IMR-90 (cell line): ENCODE results near the gene ALDH1B1. TPM values are rescaled to one million over a fixed set of nuclear protein-coding genes. Genes with fewer than 3 reads are reported as not detected.

Source experiments
- ATAC-seq: fragments of 200-7000 bp; cut with Tn5 transposase; 2 replicates; pipeline ENCODE4 v1.9.1; 2020; ENCODE audit warnings: low read depth, mild to moderate bottlenecking, moderate library complexity
- BruUV-seq: library from RNA; stranded (reverse); fragments of 400-500 nt; replicated peaks from 2 replicates; lab custom pipeline; 2021; lab: Mats Ljungman, UMichigan
- CTCF ChIA-PET: fragments of 300-600 bp; formaldehyde crosslinking; extraction: SDS; loops from one replicate; lab custom pipeline; 2021; ENCODE audit warnings: antibody characterized with exemption; lab: Yijun Ruan, JAX
- POLR2A ChIA-PET: fragments of 300-600 bp; sonication (Branson Sonifier 250); formaldehyde crosslinking; loops from one replicate; lab custom pipeline; 2022; ENCODE audit warnings: antibody characterized with exemption; ENCODE audit not compliant: unreplicated experiment; lab: Charles Lee
- DNase-seq: peaks from one replicate; pipeline ENCODE4 v3.0.0; 2013
- H2AFZ ChIP-seq: replicated peaks from 2 replicates; pipeline ENCODE3; 2013; ENCODE audit warnings: low read length, mild to moderate bottlenecking; ENCODE audit not compliant: poor library complexity
- H2AK5ac ChIP-seq: 2 replicates; pipeline ENCODE4 v1.6.1; 2013; ENCODE audit warnings: low read depth, low read length, inconsistent platforms
- H2AK9ac ChIP-seq: replicated peaks from 2 replicates; pipeline ENCODE3; 2013; ENCODE audit warnings: mild to moderate bottlenecking, low read depth, low read length, moderate library complexity; ENCODE audit not compliant: poor library complexity
- H2BK120ac ChIP-seq: 2 replicates; pipeline ENCODE4 v1.6.1; 2013; ENCODE audit warnings: low read depth, low read length, inconsistent platforms
- H2BK15ac ChIP-seq: 3 replicates; pipeline ENCODE4 v1.6.1; 2013; ENCODE audit warnings: low read depth, low read length, inconsistent platforms
- H2BK20ac ChIP-seq: 2 replicates; pipeline ENCODE4 v1.6.1; 2013; ENCODE audit warnings: low read depth, mild to moderate bottlenecking, inconsistent platforms, low read length, moderate library complexity
- H2BK5ac ChIP-seq: 2 replicates; pipeline ENCODE4 v1.6.1; 2013; ENCODE audit warnings: mild to moderate bottlenecking, low read depth, low read length, inconsistent platforms; ENCODE audit not compliant: poor library complexity, severe bottlenecking
- H3K14ac ChIP-seq: replicated peaks from 2 replicates; pipeline ENCODE4 v1.6.1; 2013; ENCODE audit warnings: low read depth, low read length, inconsistent platforms
- H3K18ac ChIP-seq: 2 replicates; pipeline ENCODE4 v1.6.1; 2013; ENCODE audit warnings: low read depth, low read length, control low read depth
- H3K23ac ChIP-seq: 2 replicates; pipeline ENCODE4 v1.6.1; 2013; ENCODE audit warnings: low read depth, low read length, inconsistent platforms
- H3K27ac ChIP-seq: 2 replicates; pipeline ENCODE4 v1.5.1; 2013; ENCODE audit warnings: mild to moderate bottlenecking, control low read depth, low read length; ENCODE audit not compliant: insufficient read depth
- H3K27me3 ChIP-seq: 2 replicates; pipeline ENCODE4 v1.6.1; 2013; ENCODE audit warnings: low read length; ENCODE audit not compliant: control insufficient read depth, insufficient read depth
- H3K36me3 ChIP-seq: 2 replicates; pipeline ENCODE4 v1.6.1; 2013; ENCODE audit warnings: low read length, mixed read lengths; ENCODE audit not compliant: control insufficient read depth, insufficient read depth
- H3K4ac ChIP-seq: 2 replicates; pipeline ENCODE4 v1.6.1; 2013; ENCODE audit warnings: low read depth, low read length, inconsistent platforms
- H3K4me1 ChIP-seq: 2 replicates; pipeline ENCODE4 v1.6.1; 2013; ENCODE audit warnings: low read length, mixed read lengths; ENCODE audit not compliant: control insufficient read depth, insufficient read depth
- H3K4me2 ChIP-seq: 2 replicates; pipeline ENCODE4 v1.6.1; 2013; ENCODE audit warnings: low read depth, mild to moderate bottlenecking, control low read depth, low read length, moderate library complexity
- H3K4me3 ChIP-seq: 2 replicates; pipeline ENCODE4 v1.5.1; 2013; ENCODE audit warnings: low read depth, mild to moderate bottlenecking, control low read depth, low read length, moderate library complexity; ENCODE audit not compliant: insufficient read depth
- H3K56ac ChIP-seq: 2 replicates; pipeline ENCODE4 v1.6.1; 2013; ENCODE audit warnings: low read length, inconsistent platforms; ENCODE audit not compliant: insufficient read depth; ENCODE audit errors: extremely low read depth
- H3K79me1 ChIP-seq, 2 experiments: 2 replicates each; pipeline ENCODE4 v1.6.1; 2013; ENCODE audit warnings: low read length in 2 of 2, inconsistent platforms in 1 of 2, low read depth in 1 of 2
- H3K9ac ChIP-seq: 2 replicates; pipeline ENCODE4 v1.6.1; 2013; ENCODE audit warnings: low read depth, low read length, control low read depth
- H3K9me1 ChIP-seq: 2 replicates; pipeline ENCODE4 v1.6.1; 2013; ENCODE audit warnings: low read length, inconsistent platforms; ENCODE audit not compliant: insufficient read depth
- H3K9me3 ChIP-seq: 2 replicates; pipeline ENCODE4 v1.6.1; 2013; ENCODE audit warnings: low read length; ENCODE audit not compliant: control insufficient read depth, insufficient read depth
- H4K20me1 ChIP-seq: 2 replicates; pipeline ENCODE4 v1.6.1; 2013; ENCODE audit warnings: low read length, inconsistent platforms; ENCODE audit not compliant: insufficient read depth
- H4K5ac ChIP-seq: 2 replicates; pipeline ENCODE4 v1.6.1; 2013; ENCODE audit warnings: mild to moderate bottlenecking, low read depth, low read length, control low read depth
- H4K8ac ChIP-seq, 2 experiments: 2 replicates each; pipeline ENCODE4 v1.6.1; 2013; ENCODE audit warnings: low read depth in 2 of 2, low read length in 2 of 2, control low read depth in 1 of 2, inconsistent platforms in 1 of 2
- H4K91ac ChIP-seq: 2 replicates; pipeline ENCODE4 v1.6.1; 2013; ENCODE audit warnings: low read depth, low read length, inconsistent platforms; ENCODE audit not compliant: insufficient read depth
- BHLHE40 ChIP-seq: fragments of 150-350 bp; IDR thresholded peaks from 2 replicates; pipeline ENCODE4 v1.6.1; 2016; ENCODE audit warnings: mild to moderate bottlenecking, low read depth, low read length
- CEBPB ChIP-seq: IDR thresholded peaks from 2 replicates; pipeline ENCODE4 v1.6.1; 2012; ENCODE audit warnings: low read depth, low read length, improper control_type of control experiment
- CHD1 ChIP-seq: IDR thresholded peaks from 2 replicates; pipeline ENCODE4 v1.6.1; 2012; ENCODE audit warnings: low read depth, low read length, improper control_type of control experiment
- FOS ChIP-seq: fragments of 150-350 bp; IDR thresholded peaks from 2 replicates; pipeline ENCODE4 v1.6.1; 2016; ENCODE audit warnings: low read depth, low read length
- MAFK ChIP-seq: IDR thresholded peaks from 2 replicates; pipeline ENCODE4 v1.6.1; 2012; ENCODE audit warnings: low read depth, low read length, improper control_type of control experiment
- MAZ ChIP-seq: IDR thresholded peaks from 2 replicates; pipeline ENCODE4 v1.6.1; 2012; ENCODE audit warnings: low read depth, mild to moderate bottlenecking, low read length, improper control_type of control experiment, moderate library complexity, borderline replicate concordance
- MXI1 ChIP-seq: IDR thresholded peaks from 2 replicates; pipeline ENCODE4 v1.6.1; 2012; ENCODE audit warnings: low read depth, mild to moderate bottlenecking, low read length, moderate library complexity, borderline replicate concordance
- NFE2L2 ChIP-seq: fragments of 150-350 bp; IDR thresholded peaks from 2 replicates; pipeline ENCODE4 v1.6.1; 2016; ENCODE audit warnings: low read depth, mild to moderate bottlenecking, low read length
- POLR2A ChIP-seq: IDR thresholded peaks from 2 replicates; pipeline ENCODE4 v1.6.1; 2012; ENCODE audit warnings: mild to moderate bottlenecking, low read depth, low read length
- RAD21 ChIP-seq: IDR thresholded peaks from 2 replicates; pipeline ENCODE4 v1.6.1; 2012; ENCODE audit warnings: low read length, improper control_type of control experiment
- RCOR1 ChIP-seq: IDR thresholded peaks from 2 replicates; pipeline ENCODE4 v1.6.1; 2012; ENCODE audit warnings: mild to moderate bottlenecking, low read length, improper control_type of control experiment; ENCODE audit not compliant: insufficient replicate concordance
- RFX5 ChIP-seq: IDR thresholded peaks from 2 replicates; pipeline ENCODE4 v1.8.0; 2012; ENCODE audit warnings: low read depth, mild to moderate bottlenecking, low read length, moderate library complexity
- SMC3 ChIP-seq: fragments of 150-350 bp; IDR thresholded peaks from 2 replicates; pipeline ENCODE4 v1.6.1; 2016; ENCODE audit warnings: low read depth, mild to moderate bottlenecking, antibody characterized with exemption, low read length, moderate library complexity
- WGBS, 2 experiments: methylation state at CpG; one replicate each; pipeline versions ENCODE4 v1.1.5 to v1.1.7; 2013; ENCODE audit warnings: missing lambda C conversion rate in 2 of 2; ENCODE audit not compliant: insufficient read length in 1 of 2; ENCODE audit errors: extremely low coverage in 2 of 2; 5-methylcytosine and 5-hydroxymethylcytosine counted together
- dilution Hi-C: fragments of 300-500 bp; cut with HindIII; formaldehyde crosslinking; loops from one replicate; pipeline ENCODE4 v1.14.3; 2018; ENCODE audit warnings: low sequenced_read_pairs; ENCODE audit not compliant: unreplicated experiment
- in situ Hi-C: fragments of 300-500 bp; cut with MboI; formaldehyde crosslinking; loops from 3 replicates; pipeline ENCODE4 v1.14.3; 2019; ENCODE audit warnings: low sequenced_read_pairs, inconsistent platforms, mixed read lengths
- intact Hi-C: fragments of 100-400 bp; cut with micrococcal nuclease; formaldehyde crosslinking; loops from 2 replicates; pipeline ENCODE4 v1.10.0; 2022
- polyA plus RNA-seq, 3 experiments: library from polyadenylated mRNA; depleted of rRNA; stranded (reverse); fragments of >200 nt; gene quantifications; 2 replicates each; pipeline ENCODE4 v1.2.3, GENCODE V29; 2012; ENCODE audit warnings: low replicate concordance in 1 of 3
- total RNA-seq: library from RNA; depleted of rRNA; stranded (reverse); fragments of >200 nt; gene quantifications from 2 replicates; pipeline ENCODE4 v1.2.3, GENCODE V29; 2012
- TF ChIP-seq, protein P1 (sequence below): fragments of 150-350 bp; IDR thresholded peaks from 2 replicates; pipeline ENCODE4 v1.6.1; 2017; ENCODE audit warnings: mild to moderate bottlenecking, antibody characterized with exemption, low read length, low read depth
- TF ChIP-seq, protein P2 (sequence below): conservative IDR thresholded peaks from 2 replicates; pipeline ENCODE4 v1.5.1; 2012; ENCODE audit warnings: mild to moderate bottlenecking, low read depth, low read length, improper control_type of control experiment

Gene ALDH1B1
- total and polyA plus RNA-seq, 2 of the 4 experiments (the other 2 are of a cell fraction): 29.6 to 37.6 TPM

DNA sequence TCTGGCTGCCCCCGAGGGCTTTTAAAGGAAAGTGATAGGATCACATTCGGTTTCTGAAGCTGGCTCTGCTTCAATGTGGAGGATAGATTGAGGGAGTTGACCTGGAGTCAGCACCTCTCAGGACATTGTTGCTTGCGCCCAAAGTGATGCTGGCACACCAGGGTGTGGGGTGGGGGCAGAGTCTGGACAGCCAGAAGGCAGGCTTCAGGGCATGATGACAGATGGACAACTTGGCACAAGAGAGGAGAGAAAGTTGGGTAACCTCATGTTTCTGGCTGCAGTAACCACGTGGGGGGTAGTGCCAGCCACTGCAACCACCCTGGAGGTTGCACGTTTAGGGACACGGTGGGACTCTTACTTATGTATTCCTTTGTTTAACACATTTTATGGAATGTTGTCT lies 9.5 kb downstream of the ALDH1B1 start:
- peaks cover 3% of the 10 kb centered on the region for H4K20me1 ChIP-seq
- DNase-seq (no peak), ATAC-seq (no peak)
- peak overlapping the region; percentile 45 for H2AFZ ChIP-seq
- CTCF ChIA-PET: no interaction called here
- H3K9me1 ChIP-seq: no peaks in the 10 kb centered on the region; the same call in 1 of the 2 replicates
- POLR2A ChIA-PET: no interaction called here
- H3K9me3 ChIP-seq: no peaks in the 10 kb centered on the region
- H2BK20ac ChIP-seq: no peak overlapping the region
- no peak overlapping the region for H4K5ac ChIP-seq
- WGBS, 2 experiments: 89% methylated on average over 1 of the region's 6 CpGs; no CpG with 5 or more reads in 1 of the 2 experiments
- H2AK9ac ChIP-seq: no peak overlapping the region
- H3K9ac ChIP-seq: no peak overlapping the region
- H3K4me2 ChIP-seq: no peak overlapping the region
- peaks cover 41% of the 10 kb centered on the region for H3K27me3 ChIP-seq
- H3K4me1 ChIP-seq: peaks cover 2% of the 10 kb centered on the region; the same call in 1 of the 2 replicates
- H4K91ac ChIP-seq: no peak overlapping the region
- no peak overlapping the region for H3K4ac ChIP-seq
- TF ChIP-seq, protein P1, sequence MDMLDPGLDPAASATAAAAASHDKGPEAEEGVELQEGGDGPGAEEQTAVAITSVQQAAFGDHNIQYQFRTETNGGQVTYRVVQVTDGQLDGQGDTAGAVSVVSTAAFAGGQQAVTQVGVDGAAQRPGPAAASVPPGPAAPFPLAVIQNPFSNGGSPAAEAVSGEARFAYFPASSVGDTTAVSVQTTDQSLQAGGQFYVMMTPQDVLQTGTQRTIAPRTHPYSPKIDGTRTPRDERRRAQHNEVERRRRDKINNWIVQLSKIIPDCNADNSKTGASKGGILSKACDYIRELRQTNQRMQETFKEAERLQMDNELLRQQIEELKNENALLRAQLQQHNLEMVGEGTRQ: no peak
- TF ChIP-seq POLR2A (no peak), SMC3 (no peak), MAZ (no peak), MAFK (no peak), BHLHE40 (no peak), FOS (no peak), CHD1 (no peak), RCOR1 (no peak), NFE2L2 (no peak), CEBPB (no peak), RFX5 (no peak), RAD21 (no peak), MXI1 (no peak)
- TF ChIP-seq, protein P2, sequence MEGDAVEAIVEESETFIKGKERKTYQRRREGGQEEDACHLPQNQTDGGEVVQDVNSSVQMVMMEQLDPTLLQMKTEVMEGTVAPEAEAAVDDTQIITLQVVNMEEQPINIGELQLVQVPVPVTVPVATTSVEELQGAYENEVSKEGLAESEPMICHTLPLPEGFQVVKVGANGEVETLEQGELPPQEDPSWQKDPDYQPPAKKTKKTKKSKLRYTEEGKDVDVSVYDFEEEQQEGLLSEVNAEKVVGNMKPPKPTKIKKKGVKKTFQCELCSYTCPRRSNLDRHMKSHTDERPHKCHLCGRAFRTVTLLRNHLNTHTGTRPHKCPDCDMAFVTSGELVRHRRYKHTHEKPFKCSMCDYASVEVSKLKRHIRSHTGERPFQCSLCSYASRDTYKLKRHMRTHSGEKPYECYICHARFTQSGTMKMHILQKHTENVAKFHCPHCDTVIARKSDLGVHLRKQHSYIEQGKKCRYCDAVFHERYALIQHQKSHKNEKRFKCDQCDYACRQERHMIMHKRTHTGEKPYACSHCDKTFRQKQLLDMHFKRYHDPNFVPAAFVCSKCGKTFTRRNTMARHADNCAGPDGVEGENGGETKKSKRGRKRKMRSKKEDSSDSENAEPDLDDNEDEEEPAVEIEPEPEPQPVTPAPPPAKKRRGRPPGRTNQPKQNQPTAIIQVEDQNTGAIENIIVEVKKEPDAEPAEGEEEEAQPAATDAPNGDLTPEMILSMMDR: no peak
- H2BK15ac ChIP-seq: no peak overlapping the region
- no peak overlapping the region for H3K27ac ChIP-seq
- no peak overlapping the region for H3K14ac ChIP-seq
- dilution Hi-C loops (no loop called here), in situ Hi-C loops (no loop called here), intact Hi-C loops (loop anchor here (5.0 to 10.0 kb wide), 4 partner anchors 63 to 917 kb away; partner anchors contain the start of gene POLR1E)
- no peak overlapping the region for H4K8ac ChIP-seq
- no peak overlapping the region for H3K23ac ChIP-seq
- no peak overlapping the region for H3K56ac ChIP-seq
- no peak overlapping the region for H2AK5ac ChIP-seq
- no peak overlapping the region for H2BK120ac ChIP-seq
- H3K36me3 ChIP-seq: peaks cover 6% of the 10 kb centered on the region
- H3K79me1 ChIP-seq: peaks cover 4 to 14% of the 10 kb centered on the region in 2 experiments; a peak in 2 of 4 replicates
- no peak overlapping the region for H2BK5ac ChIP-seq
- no peak overlapping the region for H3K4me3 ChIP-seq
- no TSS peak for BruUV-seq
- H3K18ac ChIP-seq: no peak overlapping the region
